Spleen (tissue), 11 donors: ENCODE measurements around the gene CCDC149. TPM values are rescaled to one million over a fixed set of nuclear protein-coding genes. Genes with fewer than 3 reads are reported as not detected.

Experiments
- DNase-seq: peaks from one replicate; pipeline ENCODE4 v3.0.0-alpha.2; 2020
- H3K27ac ChIP-seq, 8 donors: fragments of 200-600 bp; sonication (generic) in 7 of 8; 1 replicate in 4 of 8; 2 replicates in 4 of 8; pipeline versions ENCODE4 v1.5.0 to v1.8.0; 2016 to 2021; ENCODE audit warnings: inconsistent platforms in 4 of 8, mild to moderate bottlenecking in 4 of 8, moderate library complexity in 1 of 8
- H3K27me3 ChIP-seq, 7 donors: fragments of 200-600 bp; sonication (generic) in 6 of 7; replicated peaks in 1 of 7; 1 replicate in 4 of 7; 2 replicates in 3 of 7; pipeline versions ENCODE4 v1.5.0 to v1.8.0; 2016 to 2021; ENCODE audit warnings: inconsistent platforms in 3 of 7, mild to moderate bottlenecking in 1 of 7
- H3K36me3 ChIP-seq, 6 donors: fragments of 200-600 bp; sonication (generic) in 5 of 6; 1 replicate in 4 of 6; 2 replicates in 2 of 6; pipeline versions ENCODE4 v1.5.0 to v1.8.0; 2016 to 2021; ENCODE audit warnings: inconsistent platforms in 2 of 6
- H3K4me1 ChIP-seq, 6 donors: fragments of 200-600 bp; sonication (generic) in 5 of 6; 1 replicate in 3 of 6; 2 replicates in 3 of 6; pipeline versions ENCODE4 v1.5.0 to v1.8.0; 2016 to 2021; ENCODE audit warnings: inconsistent platforms in 3 of 6
- H3K4me3 ChIP-seq, 8 donors: fragments of 200-600 bp; sonication (generic) in 7 of 8; 1 replicate in 4 of 8; 2 replicates in 4 of 8; pipeline versions ENCODE4 v1.5.0 to v1.8.0; 2016 to 2021; ENCODE audit warnings: inconsistent platforms in 4 of 8, mild to moderate bottlenecking in 4 of 8, moderate library complexity in 2 of 8
- H3K9me3 ChIP-seq, 8 donors: fragments of 200-600 bp; sonication (generic) in 7 of 8; 1 replicate in 4 of 8; 2 replicates in 4 of 8; pipeline versions ENCODE4 v1.5.0 to v1.8.0; 2016 to 2021; ENCODE audit warnings: inconsistent platforms in 4 of 8
- POLR2A ChIP-seq, 3 donors: fragments of 450-650 bp; IDR thresholded peaks; one replicate each; pipeline ENCODE4 v1.5.1; 2017; ENCODE audit warnings: antibody characterized with exemption in 3 of 3, mild to moderate bottlenecking in 1 of 3
- POLR2AphosphoS5 ChIP-seq, 3 donors: sonication (generic); formaldehyde crosslinking; IDR thresholded peaks; one replicate each; pipeline ENCODE4 v1.5.1; 2017; ENCODE audit warnings: antibody characterized with exemption in 3 of 3
- WGBS, 5 donors: extraction: QIAGEN DNeasy Blood & Tissue Kit in 3 of 5; methylation state at CpG; one replicate each; pipeline versions ENCODE4 v1.1.5 to v1.1.7; 2013 to 2018; 5-methylcytosine and 5-hydroxymethylcytosine counted together
- intact Hi-C: fragments of 100-400 bp; cut with DNase I; formaldehyde crosslinking; loops from one replicate; pipeline ENCODE4 v1.15.0; 2023; ENCODE audit warnings: low total_unique reads
- polyA plus RNA-seq, 3 donors: library from polyadenylated mRNA; stranded (reverse); fragments of 200-250 nt; gene quantifications; one replicate each; pipeline ENCODE4 v1.2.1, GENCODE V29; 2013
- total RNA-seq, 7 donors: library from RNA; depleted of rRNA in 3 of 7; stranded (reverse); fragments of >200 nt in 3 of 7; fragmentation: NEBNext Ultra II Directional in 4 of 7; extraction: Animal tissue kit (Norgen Biotek cat#: 25700) in 4 of 7; gene quantifications; one replicate each; pipeline versions ENCODE4 v1.1.0 to v1.2.1, GENCODE V29; 2016 to 2021
- TF ChIP-seq, protein P1 (sequence below), 11 experiments: fragments of 200-600 bp in 7 of 11; fragments of 450-650 bp in 4 of 11; sonication (generic) in 4 of 11; IDR thresholded peaks in 8 of 11; conservative IDR thresholded peaks in 3 of 11; 1 replicate in 7 of 11; 2 replicates in 4 of 11; pipeline versions ENCODE4 v1.4.0 to v1.8.0; 2016 to 2021; ENCODE audit warnings: antibody characterized with exemption in 11 of 11, inconsistent platforms in 4 of 11, mild to moderate bottlenecking in 1 of 11
- donor health status: healthy with polysubstance abuse.
- donor health status: DM: no; HTN: no; CAD: no; lungs with moderate emphysema.
- donor health status: DM: no; HTN: no; CAD: no.
- donor health status: Bipolar disorder and iron deficiency.
- donor health status: healthy.
- donor health status: DM: no; HTN: no; CAD: no.
- donor health status: DM: yes; HTN: yes; CAD: no.

Gene CCDC149
- total and polyA plus RNA-seq, 10 donors = 1.9 to 16.0 (median 9.8) TPM

DNA sequence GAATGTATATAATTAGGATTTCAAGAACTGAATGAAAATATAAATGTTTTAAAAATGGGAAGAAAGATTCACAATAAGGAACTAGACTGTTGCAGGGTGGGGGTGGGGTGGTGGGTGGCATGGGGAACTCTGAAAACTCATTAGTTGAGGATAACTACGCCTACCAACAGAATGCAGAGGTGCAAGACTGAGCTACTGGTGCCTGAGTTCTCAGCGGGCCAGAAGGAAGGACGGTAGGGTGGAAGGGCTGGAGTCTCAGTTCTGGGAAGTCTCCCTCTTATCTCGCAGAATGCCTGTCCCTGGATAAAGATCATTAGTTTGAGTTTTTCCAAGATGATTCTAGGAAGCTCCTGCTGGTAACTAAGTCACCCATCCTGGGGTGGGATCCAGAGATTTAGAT, 118.8 kb downstream of the CCDC149 start:
- TF ChIP-seq, protein P1, sequence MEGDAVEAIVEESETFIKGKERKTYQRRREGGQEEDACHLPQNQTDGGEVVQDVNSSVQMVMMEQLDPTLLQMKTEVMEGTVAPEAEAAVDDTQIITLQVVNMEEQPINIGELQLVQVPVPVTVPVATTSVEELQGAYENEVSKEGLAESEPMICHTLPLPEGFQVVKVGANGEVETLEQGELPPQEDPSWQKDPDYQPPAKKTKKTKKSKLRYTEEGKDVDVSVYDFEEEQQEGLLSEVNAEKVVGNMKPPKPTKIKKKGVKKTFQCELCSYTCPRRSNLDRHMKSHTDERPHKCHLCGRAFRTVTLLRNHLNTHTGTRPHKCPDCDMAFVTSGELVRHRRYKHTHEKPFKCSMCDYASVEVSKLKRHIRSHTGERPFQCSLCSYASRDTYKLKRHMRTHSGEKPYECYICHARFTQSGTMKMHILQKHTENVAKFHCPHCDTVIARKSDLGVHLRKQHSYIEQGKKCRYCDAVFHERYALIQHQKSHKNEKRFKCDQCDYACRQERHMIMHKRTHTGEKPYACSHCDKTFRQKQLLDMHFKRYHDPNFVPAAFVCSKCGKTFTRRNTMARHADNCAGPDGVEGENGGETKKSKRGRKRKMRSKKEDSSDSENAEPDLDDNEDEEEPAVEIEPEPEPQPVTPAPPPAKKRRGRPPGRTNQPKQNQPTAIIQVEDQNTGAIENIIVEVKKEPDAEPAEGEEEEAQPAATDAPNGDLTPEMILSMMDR (IDR thresholded peaks at IDR 0.05 in 8 of 11, conservative IDR thresholded peaks at IDR 0.05 in 3 of 11) = no peak
- TF ChIP-seq POLR2AphosphoS5 (IDR thresholded peaks at IDR 0.05) (no peak), POLR2A (IDR thresholded peaks at IDR 0.05) (no peak)
- Histone ChIP-seq H3K27me3 (peaks cover 0 to 42% (median 7%) of the 10 kb centered on the region in 7 donors), H3K4me3 (no peak overlapping the region), H3K9me3 (no peaks in the 10 kb centered on the region), H3K4me1 (peaks cover 0 to 18% (median 1%) of the 10 kb centered on the region in 6 donors), H3K36me3 (no peaks in the 10 kb centered on the region), H3K27ac (peak overlapping the region; percentile 40 to 74 (median 54))
- intact Hi-C loops = no loop called here
- no peak for DNase-seq
- 37 to 59% (median 55%) methylated on average over 4 of the region's 4 CpGs for WGBS, 5 donors

DNA sequence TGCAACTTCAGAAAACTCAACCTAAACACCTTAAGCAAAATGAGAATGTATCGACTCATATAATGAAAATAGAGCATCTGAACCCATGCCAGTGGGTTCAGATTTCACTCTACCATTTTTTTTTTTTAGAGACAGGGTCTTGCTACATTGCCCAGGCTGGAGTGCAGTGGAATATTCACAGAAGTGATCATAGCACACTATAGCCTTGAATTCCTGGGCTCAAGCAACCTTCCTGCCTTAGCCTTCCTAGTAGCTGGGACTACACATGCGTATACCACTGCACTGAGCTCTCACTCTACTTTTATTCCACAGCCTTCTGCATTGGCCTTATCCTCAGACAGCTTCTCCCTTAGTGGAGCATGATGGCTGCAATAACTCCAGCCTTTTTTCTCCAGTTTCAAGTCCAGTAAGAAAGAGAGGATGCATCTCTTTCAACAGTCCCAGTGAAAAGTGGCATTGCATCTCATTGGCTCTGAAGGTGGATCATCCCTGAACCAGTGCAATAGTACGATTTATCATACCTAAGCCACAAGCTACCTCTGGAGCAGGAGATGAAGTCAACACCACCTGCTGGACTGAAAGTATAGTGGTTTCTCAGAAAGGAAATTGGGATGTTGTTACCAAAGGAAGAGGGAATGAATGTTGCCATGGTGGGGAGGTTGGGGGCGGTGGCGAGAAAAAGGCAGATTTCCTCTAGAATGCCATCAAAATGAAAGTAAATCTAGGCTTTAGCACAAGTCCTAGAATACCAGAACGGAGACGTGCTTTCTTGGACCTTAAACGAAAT, 119.4 kb downstream of the CCDC149 start:
- Histone ChIP-seq H3K36me3 (no peaks in the 10 kb centered on the region), H3K9me3 (peaks cover 0 to 2% (median 0%) of the 10 kb centered on the region in 8 donors), H3K4me1 (peaks cover 0 to 18% (median 1%) of the 10 kb centered on the region in 6 donors), H3K27me3 (peaks cover 0 to 36% (median 2%) of the 10 kb centered on the region in 7 donors), H3K27ac (peak overlapping the region in 4 of 8 donors; percentile 46 to 74 (median 60)), H3K4me3 (no peak overlapping the region)
- intact Hi-C loops = no loop called here
- TF ChIP-seq, protein P1 (IDR thresholded peaks at IDR 0.05 in 8 of 11, conservative IDR thresholded peaks at IDR 0.05 in 3 of 11) = no peak
- TF ChIP-seq POLR2AphosphoS5 (IDR thresholded peaks at IDR 0.05) (no peak), POLR2A (IDR thresholded peaks at IDR 0.05) (no peak)
- DNase-seq = no peak
- 56 to 71% (median 56%) methylated on average over 8 of the region's 8 CpGs for WGBS, 5 donors

DNA sequence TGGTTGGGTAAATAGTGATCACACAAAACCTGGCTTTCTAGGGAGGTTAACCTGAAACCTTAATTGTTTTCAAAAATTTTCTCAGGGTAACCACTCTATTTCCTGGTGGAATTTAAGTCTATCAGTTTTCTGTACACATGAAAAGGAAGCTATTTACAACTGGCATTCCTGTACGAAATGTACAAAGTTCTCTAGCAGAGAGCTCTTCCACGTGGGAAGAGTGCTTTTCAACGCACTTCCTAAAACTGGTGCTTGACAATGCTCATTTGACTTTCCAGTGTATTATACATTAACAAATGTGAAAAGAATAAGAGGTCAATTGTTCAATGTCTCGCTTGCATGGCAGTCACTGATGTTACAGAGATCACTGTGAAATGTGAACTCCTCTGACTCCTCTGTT, 120.3 kb downstream of the CCDC149 start:
- Histone ChIP-seq H3K36me3 (no peaks in the 10 kb centered on the region), H3K4me1 (peaks cover 0 to 18% (median 1%) of the 10 kb centered on the region in 6 donors), H3K9me3 (peaks cover 0 to 4% (median 0%) of the 10 kb centered on the region in 8 donors), H3K4me3 (no peak overlapping the region), H3K27me3 (peaks cover 0 to 27% (median 0%) of the 10 kb centered on the region in 7 donors), H3K27ac (no peak overlapping the region)
- TF ChIP-seq POLR2AphosphoS5 (IDR thresholded peaks at IDR 0.05) = no peak
- WGBS, 5 donors = 64 to 77% (median 70%) methylated on average over 4 of the region's 4 CpGs
- intact Hi-C loops = no loop called here
- DNase-seq = no peak

DNA sequence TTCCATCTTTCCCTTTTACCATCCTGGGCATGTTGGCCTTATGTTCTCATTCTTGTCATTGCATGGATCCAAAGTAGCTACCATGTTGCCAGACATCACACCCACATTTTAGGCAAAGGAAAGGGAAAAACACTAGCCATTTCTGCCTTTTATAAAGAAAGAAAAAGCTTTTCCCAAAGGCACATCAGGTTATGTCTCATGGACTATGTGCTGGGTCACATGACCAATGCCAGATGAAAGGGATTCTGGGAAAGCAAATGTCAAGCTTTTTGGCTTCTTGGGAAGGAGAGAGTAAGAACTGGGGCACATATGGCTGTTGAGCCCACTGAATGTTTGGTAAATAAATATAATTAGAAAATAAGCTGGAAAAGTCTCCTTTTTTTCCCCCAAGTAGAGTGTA, 121.8 kb downstream of the CCDC149 start:
- Histone ChIP-seq H3K27me3 (peaks cover 0 to 15% (median 0%) of the 10 kb centered on the region in 7 donors), H3K9me3 (peaks cover 0 to 18% (median 5%) of the 10 kb centered on the region in 8 donors), H3K4me3 (no peak overlapping the region), H3K4me1 (peaks cover 0 to 18% (median 1%) of the 10 kb centered on the region in 6 donors), H3K27ac (no peak overlapping the region), H3K36me3 (no peaks in the 10 kb centered on the region)
- intact Hi-C loops = no loop called here
- no peak for DNase-seq
- TF ChIP-seq POLR2A (IDR thresholded peaks at IDR 0.05) = no peak
- no peak for TF ChIP-seq POLR2AphosphoS5 (IDR thresholded peaks at IDR 0.05)
- TF ChIP-seq, protein P1 (IDR thresholded peaks at IDR 0.05 in 8 of 11, conservative IDR thresholded peaks at IDR 0.05 in 3 of 11) = no peak
